Sigmoid colon (tissue), 7 donors: ENCODE data around the gene ZC2HC1B. TPM values are rescaled to one million over a fixed set of nuclear protein-coding genes. Genes with fewer than 3 reads are reported as not detected.

Experiments
- DNase-seq: peaks from one replicate; pipeline ENCODE4 v3.0.0-alpha.2; 2019
- H3K27ac ChIP-seq, 4 donors: fragments of 200-600 bp; sonication (generic); one replicate each; pipeline ENCODE4 v1.5.1; 2016 to 2019; ENCODE audit warnings: mild to moderate bottlenecking in 1 of 4
- H3K27me3 ChIP-seq, 3 donors: fragments of 200-600 bp; sonication (generic); one replicate each; pipeline ENCODE4 v1.5.1; 2019; ENCODE audit warnings: mild to moderate bottlenecking in 1 of 3
- H3K36me3 ChIP-seq, 4 donors: fragments of 200-600 bp; sonication (generic); one replicate each; pipeline ENCODE4 v1.5.1; 2016 to 2019
- H3K4me1 ChIP-seq, 4 donors: fragments of 200-600 bp; sonication (generic); one replicate each; pipeline ENCODE4 v1.5.1; 2017 to 2019
- H3K4me3 ChIP-seq, 4 donors: fragments of 200-600 bp; sonication (generic); one replicate each; pipeline ENCODE4 v1.5.1; 2017 to 2019; ENCODE audit warnings: mild to moderate bottlenecking in 2 of 4, moderate library complexity in 1 of 4
- H3K9me3 ChIP-seq, 4 donors: fragments of 200-600 bp in 3 of 4; sonication (generic) in 3 of 4; one replicate each; pipeline versions ENCODE4 v1.5.1 to v1.6.1; 2013 to 2019
- EP300 ChIP-seq, 4 donors: sonication (generic); formaldehyde crosslinking; IDR thresholded peaks; one replicate each; pipeline ENCODE4 v1.6.1; 2017; ENCODE audit warnings: antibody characterized with exemption in 4 of 4
- POLR2A ChIP-seq, 2 donors: fragments of 450-650 bp; IDR thresholded peaks; one replicate each; pipeline ENCODE4 v1.6.1; 2016; ENCODE audit warnings: antibody characterized with exemption in 2 of 2, mild to moderate bottlenecking in 2 of 2, moderate library complexity in 2 of 2
- POLR2AphosphoS5 ChIP-seq, 4 donors: sonication (generic); formaldehyde crosslinking; IDR thresholded peaks; one replicate each; pipeline ENCODE4 v1.6.1; 2017; ENCODE audit warnings: antibody characterized with exemption in 4 of 4
- WGBS, 2 donors: extraction: QIAGEN DNeasy Blood & Tissue Kit; methylation state at CpG; one replicate each; pipeline ENCODE4 v1.1.7; 2013; 5-methylcytosine and 5-hydroxymethylcytosine counted together
- intact Hi-C: fragments of 100-400 bp; cut with DNase I; formaldehyde crosslinking; loops from one replicate; pipeline ENCODE4 v1.15.1; 2023
- polyA plus RNA-seq, 3 donors: library from polyadenylated mRNA; stranded (reverse); fragments of 200-250 nt; gene quantifications; one replicate each; pipeline ENCODE4 v1.2.3, GENCODE V29; 2013
- total RNA-seq, 4 donors: library from RNA; depleted of rRNA; stranded (reverse); fragments of >200 nt; gene quantifications; one replicate each; pipeline ENCODE4 v1.1.0, GENCODE V29; 2016
- TF ChIP-seq, protein P1 (sequence below), 4 experiments: fragments of 450-650 bp in 3 of 4; fragments of 200-600 bp in 1 of 4; IDR thresholded peaks; one replicate each; pipeline ENCODE4 v1.5.1; 2016 to 2019; ENCODE audit warnings: antibody characterized with exemption in 4 of 4, mild to moderate bottlenecking in 3 of 4, moderate library complexity in 2 of 4
- donor health status: healthy with polysubstance abuse.
- donor health status: Bipolar disorder and iron deficiency.
- donor health status: healthy.

The ZC2HC1B gene
- total and polyA plus RNA-seq, 7 donors = not detected

DNA sequence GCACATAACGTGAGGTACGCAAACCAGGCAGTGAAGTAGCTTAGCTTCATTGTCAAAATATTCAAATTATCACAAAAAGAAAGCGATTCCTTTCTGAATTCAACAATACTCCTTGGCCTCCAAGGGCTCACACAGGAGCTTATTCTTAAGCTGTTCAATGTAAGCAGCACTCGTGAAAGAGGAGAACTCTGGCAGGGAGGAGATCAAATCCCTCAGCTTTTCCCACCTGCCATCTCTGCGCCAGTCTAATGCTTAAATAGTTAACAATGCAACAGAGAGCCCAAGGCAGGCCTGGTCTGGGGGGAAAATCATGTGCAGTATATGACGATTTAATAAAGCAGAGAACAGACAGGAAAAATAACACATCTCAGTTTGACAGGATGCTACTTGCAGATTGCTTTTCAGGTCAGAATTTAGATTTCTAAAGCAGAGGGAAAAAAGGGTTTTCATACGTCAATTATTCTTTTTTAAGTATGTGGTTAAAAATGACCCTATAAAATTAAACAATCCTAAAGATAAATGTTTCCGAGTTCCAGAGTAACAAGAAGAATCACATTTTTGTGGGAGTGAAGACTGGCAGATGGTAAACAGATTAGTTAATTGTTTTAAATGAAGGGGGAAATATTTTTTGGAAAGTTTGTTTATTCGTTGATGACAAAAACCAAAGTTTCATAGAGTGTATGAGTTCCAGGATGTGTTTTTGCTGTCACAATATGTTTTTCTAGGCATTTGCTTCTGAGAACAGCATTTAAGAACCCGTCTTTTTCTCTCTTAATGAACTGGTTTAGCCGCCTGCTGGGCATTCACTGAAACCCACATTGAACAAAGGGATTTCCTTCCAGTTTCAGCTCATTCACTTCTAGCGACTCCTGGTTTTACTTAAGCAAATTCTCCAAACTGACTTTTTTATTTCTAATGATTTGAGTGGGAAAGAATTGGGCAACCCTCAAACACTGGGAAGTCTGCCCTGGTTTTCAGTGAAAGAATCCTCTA, 97.9 kb downstream of the ZC2HC1B start:
- no peak for DNase-seq
- no peaks in the 10 kb centered on the region for H3K36me3 ChIP-seq
- H3K4me1 ChIP-seq = peaks cover 0 to 18% (median 3%) of the 10 kb centered on the region in 4 donors
- 83 to 87% methylated on average over 12 of the region's 12 CpGs for WGBS, 2 donors
- H3K4me3 ChIP-seq = no peak overlapping the region
- H3K9me3 ChIP-seq = no peaks in the 10 kb centered on the region
- no peak for TF ChIP-seq POLR2A (IDR thresholded peaks at IDR 0.05)
- H3K27me3 ChIP-seq = no peaks in the 10 kb centered on the region
- peak overlapping the region in 2 of 4 donors; percentile 0 to 20 for H3K27ac ChIP-seq
- intact Hi-C loops = no loop called here

DNA sequence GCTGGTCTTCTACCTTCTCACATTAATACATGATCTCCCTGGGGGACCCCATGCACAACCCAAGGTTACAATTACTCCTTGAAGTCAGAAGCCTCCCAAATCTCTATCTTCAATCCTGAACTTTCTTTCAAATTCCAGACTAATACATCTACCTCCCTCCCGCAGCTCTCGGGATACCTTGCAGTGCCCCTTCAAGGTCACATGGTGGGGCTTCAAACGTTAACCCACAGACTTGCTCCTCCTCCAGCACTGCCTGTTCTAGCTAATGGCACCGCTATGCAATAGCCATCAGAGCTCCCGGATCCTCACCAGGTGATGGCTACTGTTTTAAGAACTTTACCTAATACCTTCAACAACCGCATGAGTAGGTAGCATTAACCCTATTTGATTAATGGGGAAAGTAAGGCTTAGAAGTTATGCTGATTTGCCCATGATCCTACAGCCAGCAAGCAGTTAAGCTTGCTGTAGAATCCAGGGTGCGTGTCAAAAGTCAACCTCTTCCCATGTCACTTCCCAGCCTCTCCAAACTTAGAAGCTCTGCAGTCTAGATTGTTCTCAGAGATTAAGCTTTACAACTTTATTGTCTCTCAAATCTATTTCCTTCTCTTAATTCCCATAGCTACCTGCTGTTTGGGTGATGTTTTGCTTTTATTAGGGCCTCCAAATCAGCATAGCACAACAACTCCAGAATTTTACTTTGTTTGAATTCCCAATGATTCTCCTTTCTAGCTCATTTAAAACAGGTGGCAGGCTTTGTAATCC, 99.1 kb downstream of the ZC2HC1B start:
- peak overlapping the region in 1 of 4 donors; percentile 0 for H3K27ac ChIP-seq

DNA sequence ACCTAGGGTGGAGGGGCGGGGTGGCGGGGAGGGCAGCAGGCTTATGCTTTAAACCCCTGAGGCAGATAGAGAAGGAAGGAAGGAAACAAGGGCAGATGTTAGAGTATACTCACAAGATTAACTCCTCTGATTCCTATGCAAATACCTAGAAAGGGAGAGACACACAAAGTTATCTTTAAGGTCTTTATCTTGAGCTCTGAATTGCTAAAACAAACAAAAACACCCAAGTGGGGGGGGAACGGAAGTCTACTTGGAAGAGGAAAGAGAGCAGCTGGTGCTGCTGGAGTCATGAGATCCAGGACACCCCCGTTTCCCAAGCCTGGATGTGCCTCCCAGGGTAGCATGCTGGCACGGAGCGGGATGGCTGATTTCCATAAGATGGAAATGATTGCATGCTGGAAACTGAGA, 100.4 kb downstream of the ZC2HC1B start:
- H3K4me3 ChIP-seq = no peak overlapping the region
- no peak for TF ChIP-seq POLR2AphosphoS5 (IDR thresholded peaks at IDR 0.05)
- no peak for TF ChIP-seq EP300 (IDR thresholded peaks at IDR 0.05)
- TF ChIP-seq, protein P1, sequence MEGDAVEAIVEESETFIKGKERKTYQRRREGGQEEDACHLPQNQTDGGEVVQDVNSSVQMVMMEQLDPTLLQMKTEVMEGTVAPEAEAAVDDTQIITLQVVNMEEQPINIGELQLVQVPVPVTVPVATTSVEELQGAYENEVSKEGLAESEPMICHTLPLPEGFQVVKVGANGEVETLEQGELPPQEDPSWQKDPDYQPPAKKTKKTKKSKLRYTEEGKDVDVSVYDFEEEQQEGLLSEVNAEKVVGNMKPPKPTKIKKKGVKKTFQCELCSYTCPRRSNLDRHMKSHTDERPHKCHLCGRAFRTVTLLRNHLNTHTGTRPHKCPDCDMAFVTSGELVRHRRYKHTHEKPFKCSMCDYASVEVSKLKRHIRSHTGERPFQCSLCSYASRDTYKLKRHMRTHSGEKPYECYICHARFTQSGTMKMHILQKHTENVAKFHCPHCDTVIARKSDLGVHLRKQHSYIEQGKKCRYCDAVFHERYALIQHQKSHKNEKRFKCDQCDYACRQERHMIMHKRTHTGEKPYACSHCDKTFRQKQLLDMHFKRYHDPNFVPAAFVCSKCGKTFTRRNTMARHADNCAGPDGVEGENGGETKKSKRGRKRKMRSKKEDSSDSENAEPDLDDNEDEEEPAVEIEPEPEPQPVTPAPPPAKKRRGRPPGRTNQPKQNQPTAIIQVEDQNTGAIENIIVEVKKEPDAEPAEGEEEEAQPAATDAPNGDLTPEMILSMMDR (IDR thresholded peaks at IDR 0.05) = no peak
- no peak for TF ChIP-seq POLR2A (IDR thresholded peaks at IDR 0.05)
- DNase-seq = no peak
- H3K9me3 ChIP-seq = no peaks in the 10 kb centered on the region
- no peak overlapping the region for H3K27ac ChIP-seq
- 42 to 71% methylated on average over 6 of the region's 6 CpGs for WGBS, 2 donors
- H3K4me1 ChIP-seq = peaks cover 0 to 8% (median 0%) of the 10 kb centered on the region in 4 donors
- intact Hi-C loops = no loop called here
- H3K36me3 ChIP-seq = no peaks in the 10 kb centered on the region
- H3K27me3 ChIP-seq = no peaks in the 10 kb centered on the region

More for the DNA sequence above, 99.1 kb downstream of the ZC2HC1B start:
- intact Hi-C loops = no loop called here
- Histone ChIP-seq H3K27me3 (no peaks in the 10 kb centered on the region), H3K9me3 (no peaks in the 10 kb centered on the region), H3K4me1 (peaks cover 0 to 18% (median 3%) of the 10 kb centered on the region in 4 donors), H3K4me3 (no peak overlapping the region), H3K36me3 (no peaks in the 10 kb centered on the region)
- no peak for DNase-seq
- no peak for TF ChIP-seq POLR2A (IDR thresholded peaks at IDR 0.05)
- TF ChIP-seq, protein P1 (IDR thresholded peaks at IDR 0.05) = no peak
- TF ChIP-seq POLR2AphosphoS5 (IDR thresholded peaks at IDR 0.05) = no peak
- no peak for TF ChIP-seq EP300 (IDR thresholded peaks at IDR 0.05)
- WGBS, 2 donors = 65 to 77% methylated on average over 7 of the region's 7 CpGs

DNA sequence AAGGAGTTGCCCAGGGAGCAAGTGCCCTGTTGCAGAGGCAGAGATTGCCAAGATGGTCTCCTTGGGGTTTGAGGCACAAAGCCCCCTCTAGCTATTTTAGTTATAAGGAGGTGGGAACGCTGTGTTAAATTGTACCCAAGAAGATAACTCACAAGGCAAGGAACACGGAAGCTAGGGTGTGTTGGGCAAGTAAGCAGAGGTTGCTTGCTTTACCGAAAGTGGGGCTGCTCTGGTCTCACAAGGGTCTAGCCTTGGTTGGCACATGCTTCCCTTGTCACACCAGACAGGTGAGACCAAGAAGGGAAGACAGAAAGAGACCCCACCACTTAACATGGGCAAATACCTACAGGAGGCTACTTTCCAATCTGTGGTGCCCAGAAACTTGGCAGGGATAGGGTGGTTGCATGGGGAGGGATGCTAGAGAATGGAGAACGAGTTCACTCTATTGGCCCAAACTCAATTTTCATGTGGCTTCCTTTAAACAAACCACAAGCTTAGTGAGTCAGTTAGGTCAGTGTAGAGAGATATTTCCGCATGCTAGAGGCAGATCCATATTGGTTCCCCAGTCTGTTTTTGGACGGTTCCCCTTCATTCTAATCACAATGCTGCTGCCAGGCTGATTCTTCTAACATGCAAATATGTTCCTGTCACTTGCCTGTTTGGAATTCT, 101.4 kb downstream of the ZC2HC1B start:
- H3K9me3 ChIP-seq = no peaks in the 10 kb centered on the region
- no peaks in the 10 kb centered on the region for H3K27me3 ChIP-seq

More for the DNA sequence above, 101.4 kb downstream of the ZC2HC1B start:
- DNase-seq = no peak
- Histone ChIP-seq H3K4me3 (no peak overlapping the region), H3K27ac (no peak overlapping the region), H3K4me1 (peaks cover 0 to 8% (median 0%) of the 10 kb centered on the region in 4 donors), H3K36me3 (no peaks in the 10 kb centered on the region)
- WGBS, 2 donors = 81 to 89% methylated on average over 6 of the region's 6 CpGs
- intact Hi-C loops = no loop called here
- no peak for TF ChIP-seq POLR2AphosphoS5 (IDR thresholded peaks at IDR 0.05)
- TF ChIP-seq, protein P1 (IDR thresholded peaks at IDR 0.05) = no peak
- TF ChIP-seq POLR2A (IDR thresholded peaks at IDR 0.05) = no peak
- no peak for TF ChIP-seq EP300 (IDR thresholded peaks at IDR 0.05)
